ENCODE results near the gene SLC30A7.
A peak's percentile ranks its signal among the peaks of the same experiment; 100 is the strongest.

Gene SLC30A7

GRCh38 chr1:100921110-100921706 is 25.3 kb downstream of the SLC30A7 start:
- no peaks in the 10 kb centered on the region for H3K27me3 ChIP-seq (ENCODE audit: control insufficient read depth, low read length)
- H3K9me2 ChIP-seq (replicated peaks; ENCODE audit: control insufficient read depth, low read length), result no peaks in the 10 kb centered on the region
- no peak overlapping the region for H3K4me2 ChIP-seq (ENCODE audit: low read length)
- H4K20me1 ChIP-seq (ENCODE audit: control insufficient read depth, insufficient read depth, low read depth, low read length), result no peaks in the 10 kb centered on the region
- H3K4me1 ChIP-seq (ENCODE audit: control insufficient read depth, low read length), result peaks cover 13% of the 10 kb centered on the region
- H3K79me2 ChIP-seq (ENCODE audit: control insufficient read depth, low read length), result no peaks in the 10 kb centered on the region
- peaks cover 6% of the 10 kb centered on the region; the same call in 1 of the 2 replicates for H3F3A ChIP-seq (ENCODE audit: control insufficient read depth, insufficient read depth)
- H3K36me3 ChIP-seq (ENCODE audit: control insufficient read depth, low read length), result peaks cover 49% of the 10 kb centered on the region
- H3K4me3 ChIP-seq (ENCODE audit: low read length), result no peak overlapping the region
- H3K9me3 ChIP-seq (ENCODE audit: control insufficient read depth, insufficient read depth, low read length), result no peaks in the 10 kb centered on the region
- TF ChIP-seq, protein P1, sequence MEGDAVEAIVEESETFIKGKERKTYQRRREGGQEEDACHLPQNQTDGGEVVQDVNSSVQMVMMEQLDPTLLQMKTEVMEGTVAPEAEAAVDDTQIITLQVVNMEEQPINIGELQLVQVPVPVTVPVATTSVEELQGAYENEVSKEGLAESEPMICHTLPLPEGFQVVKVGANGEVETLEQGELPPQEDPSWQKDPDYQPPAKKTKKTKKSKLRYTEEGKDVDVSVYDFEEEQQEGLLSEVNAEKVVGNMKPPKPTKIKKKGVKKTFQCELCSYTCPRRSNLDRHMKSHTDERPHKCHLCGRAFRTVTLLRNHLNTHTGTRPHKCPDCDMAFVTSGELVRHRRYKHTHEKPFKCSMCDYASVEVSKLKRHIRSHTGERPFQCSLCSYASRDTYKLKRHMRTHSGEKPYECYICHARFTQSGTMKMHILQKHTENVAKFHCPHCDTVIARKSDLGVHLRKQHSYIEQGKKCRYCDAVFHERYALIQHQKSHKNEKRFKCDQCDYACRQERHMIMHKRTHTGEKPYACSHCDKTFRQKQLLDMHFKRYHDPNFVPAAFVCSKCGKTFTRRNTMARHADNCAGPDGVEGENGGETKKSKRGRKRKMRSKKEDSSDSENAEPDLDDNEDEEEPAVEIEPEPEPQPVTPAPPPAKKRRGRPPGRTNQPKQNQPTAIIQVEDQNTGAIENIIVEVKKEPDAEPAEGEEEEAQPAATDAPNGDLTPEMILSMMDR (IDR thresholded peaks at IDR 0.05; ENCODE audit: low read depth, low read length, poor library complexity, severe bottlenecking), result peak; percentile 58
- TF ChIP-seq EZH2phosphoT487 (IDR thresholded peaks at IDR 0.05; ENCODE audit: borderline replicate concordance, low read length), result no peak
- H3K27ac ChIP-seq (ENCODE audit: low read depth, low read length), result no peak overlapping the region

- H4K20me1 ChIP-seq (ENCODE audit: control insufficient read depth, insufficient read depth, low read depth, low read length), result no peaks in the 10 kb centered on the region
- H3K9me3 ChIP-seq (ENCODE audit: control insufficient read depth, insufficient read depth, low read length), result no peaks in the 10 kb centered on the region
- H3K4me1 ChIP-seq (ENCODE audit: control insufficient read depth, low read length), result no peaks in the 10 kb centered on the region
- peaks cover 32% of the 10 kb centered on the region for H3K36me3 ChIP-seq (ENCODE audit: control insufficient read depth, low read length)
- no peak overlapping the region for H3K4me3 ChIP-seq (ENCODE audit: low read length)
- no peaks in the 10 kb centered on the region for H3K79me2 ChIP-seq (ENCODE audit: control insufficient read depth, low read length)
- no peak overlapping the region for H3K4me2 ChIP-seq (ENCODE audit: low read length)
- no peaks in the 10 kb centered on the region for H3K27me3 ChIP-seq (ENCODE audit: control insufficient read depth, low read length)
- TF ChIP-seq EZH2phosphoT487 (IDR thresholded peaks at IDR 0.05; ENCODE audit: borderline replicate concordance, low read length), result no peak
- TF ChIP-seq, protein P1 (IDR thresholded peaks at IDR 0.05; ENCODE audit: low read depth, low read length, poor library complexity, severe bottlenecking), result no peak
- H3K27ac ChIP-seq (ENCODE audit: low read depth, low read length), result no peak overlapping the region
- H3K9me2 ChIP-seq (replicated peaks; ENCODE audit: control insufficient read depth, low read length), result no peaks in the 10 kb centered on the region
- peaks cover 6% of the 10 kb centered on the region; the same call in 1 of the 2 replicates for H3F3A ChIP-seq (ENCODE audit: control insufficient read depth, insufficient read depth)
Observed at GRCh38 chr1:100924212-100924611, 28.3 kb downstream of the SLC30A7 start.

- Histone ChIP-seq H3K9me2 (replicated peaks; ENCODE audit: control insufficient read depth, low read length) (no peaks in the 10 kb centered on the region), H3K27me3 (ENCODE audit: control insufficient read depth, low read length) (no peaks in the 10 kb centered on the region), H3K27ac (ENCODE audit: low read depth, low read length) (no peak overlapping the region), H3K4me1 (ENCODE audit: control insufficient read depth, low read length) (no peaks in the 10 kb centered on the region), H3K9me3 (ENCODE audit: control insufficient read depth, insufficient read depth, low read length) (no peaks in the 10 kb centered on the region), H3K4me3 (ENCODE audit: low read length) (no peak overlapping the region), H3F3A (ENCODE audit: control insufficient read depth, insufficient read depth) (peaks cover 6% of the 10 kb centered on the region; the same call in 1 of the 2 replicates), H3K79me2 (ENCODE audit: control insufficient read depth, low read length) (no peaks in the 10 kb centered on the region), H3K4me2 (ENCODE audit: low read length) (no peak overlapping the region), H3K36me3 (ENCODE audit: control insufficient read depth, low read length) (peaks cover 32% of the 10 kb centered on the region), H4K20me1 (ENCODE audit: control insufficient read depth, insufficient read depth, low read depth, low read length) (no peaks in the 10 kb centered on the region)
- TF ChIP-seq, protein P1 (IDR thresholded peaks at IDR 0.05; ENCODE audit: low read depth, low read length, poor library complexity, severe bottlenecking), result no peak
- TF ChIP-seq EZH2phosphoT487 (IDR thresholded peaks at IDR 0.05; ENCODE audit: borderline replicate concordance, low read length), result no peak
Observed at GRCh38 chr1:100924991-100925390, 29.1 kb downstream of the SLC30A7 start.

Data from DOHH2 (cell line).